ENCODE results near the gene SIX5. TPM values are rescaled to one million over a fixed set of nuclear protein-coding genes. Genes with fewer than 3 reads are reported as not detected.

SIX5 gene
- total and polyA plus RNA-seq, 2 experiments from 2014 or later: 15.6 to 17.0 TPM

DNA sequence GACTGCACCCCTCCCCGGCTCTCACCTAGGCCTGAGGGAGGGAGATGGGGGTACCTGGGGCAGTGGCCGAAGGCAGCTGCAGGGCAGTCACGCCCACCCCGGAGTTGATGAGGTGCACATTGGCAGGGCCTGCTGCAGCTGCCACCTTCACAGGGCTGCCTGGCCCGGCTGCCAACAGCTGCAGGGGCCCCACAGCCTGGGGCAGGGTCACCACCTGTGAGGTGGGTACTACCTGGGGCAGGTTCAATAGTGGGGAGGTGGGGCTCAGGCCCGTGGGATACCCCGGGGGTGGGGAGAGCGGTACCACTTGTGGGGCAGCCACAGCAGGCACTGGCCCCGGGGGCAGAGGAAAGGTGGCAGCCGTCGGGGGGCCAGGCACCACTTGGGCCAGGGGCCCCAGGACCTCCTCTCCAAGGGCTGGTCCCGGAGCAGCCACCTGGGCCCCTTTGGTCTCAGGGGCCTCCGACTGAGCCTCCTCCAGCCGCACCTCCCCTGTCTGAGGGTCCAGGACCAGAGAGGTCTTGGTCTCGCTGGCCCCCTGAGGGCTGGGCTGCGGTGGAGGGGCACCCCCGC is 2.7 kb downstream of the SIX5 start:
- WGBS (ENCODE audit: low lambda C conversion rate, missing lambda C conversion rate): 85% methylated on average over 11 of the region's 17 CpGs
- H3K4me3 ChIP-seq: no peak overlapping the region
- peaks cover 34% of the 10 kb centered on the region for H3K79me2 ChIP-seq
- H3K4me1 ChIP-seq (ENCODE audit: insufficient read depth): peaks cover 37% of the 10 kb centered on the region
- H3K9me3 ChIP-seq (ENCODE audit: low read depth): no peaks in the 10 kb centered on the region
- H3K9me2 ChIP-seq (replicated peaks; ENCODE audit: insufficient read depth): no peaks in the 10 kb centered on the region
- peak overlapping the region; percentile 97 for H3K27ac ChIP-seq
- no peak for DNase-seq (ENCODE audit: low spot score)
- no peak overlapping the region for H2AFZ ChIP-seq
- no peaks in the 10 kb centered on the region for H3K36me3 ChIP-seq (replicated peaks; ENCODE audit: insufficient read depth, low read depth)
- H4K20me1 ChIP-seq (ENCODE audit: insufficient read depth, poor library complexity, severe bottlenecking): no peaks in the 10 kb centered on the region
- H3K27me3 ChIP-seq: no peaks in the 10 kb centered on the region
- peak overlapping the region; percentile 96 for H3K4me2 ChIP-seq
- TF ChIP-seq EZH2 (IDR thresholded peaks at IDR 0.05; ENCODE audit: borderline replicate concordance) (no peak), EZH2phosphoT487 (IDR thresholded peaks at IDR 0.05; ENCODE audit: low read depth, severe bottlenecking, unreplicated experiment) (no peak)
- TF ChIP-seq, protein P1, sequence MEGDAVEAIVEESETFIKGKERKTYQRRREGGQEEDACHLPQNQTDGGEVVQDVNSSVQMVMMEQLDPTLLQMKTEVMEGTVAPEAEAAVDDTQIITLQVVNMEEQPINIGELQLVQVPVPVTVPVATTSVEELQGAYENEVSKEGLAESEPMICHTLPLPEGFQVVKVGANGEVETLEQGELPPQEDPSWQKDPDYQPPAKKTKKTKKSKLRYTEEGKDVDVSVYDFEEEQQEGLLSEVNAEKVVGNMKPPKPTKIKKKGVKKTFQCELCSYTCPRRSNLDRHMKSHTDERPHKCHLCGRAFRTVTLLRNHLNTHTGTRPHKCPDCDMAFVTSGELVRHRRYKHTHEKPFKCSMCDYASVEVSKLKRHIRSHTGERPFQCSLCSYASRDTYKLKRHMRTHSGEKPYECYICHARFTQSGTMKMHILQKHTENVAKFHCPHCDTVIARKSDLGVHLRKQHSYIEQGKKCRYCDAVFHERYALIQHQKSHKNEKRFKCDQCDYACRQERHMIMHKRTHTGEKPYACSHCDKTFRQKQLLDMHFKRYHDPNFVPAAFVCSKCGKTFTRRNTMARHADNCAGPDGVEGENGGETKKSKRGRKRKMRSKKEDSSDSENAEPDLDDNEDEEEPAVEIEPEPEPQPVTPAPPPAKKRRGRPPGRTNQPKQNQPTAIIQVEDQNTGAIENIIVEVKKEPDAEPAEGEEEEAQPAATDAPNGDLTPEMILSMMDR (IDR thresholded peaks at IDR 0.05; ENCODE audit: poor library complexity): no peak

DNA sequence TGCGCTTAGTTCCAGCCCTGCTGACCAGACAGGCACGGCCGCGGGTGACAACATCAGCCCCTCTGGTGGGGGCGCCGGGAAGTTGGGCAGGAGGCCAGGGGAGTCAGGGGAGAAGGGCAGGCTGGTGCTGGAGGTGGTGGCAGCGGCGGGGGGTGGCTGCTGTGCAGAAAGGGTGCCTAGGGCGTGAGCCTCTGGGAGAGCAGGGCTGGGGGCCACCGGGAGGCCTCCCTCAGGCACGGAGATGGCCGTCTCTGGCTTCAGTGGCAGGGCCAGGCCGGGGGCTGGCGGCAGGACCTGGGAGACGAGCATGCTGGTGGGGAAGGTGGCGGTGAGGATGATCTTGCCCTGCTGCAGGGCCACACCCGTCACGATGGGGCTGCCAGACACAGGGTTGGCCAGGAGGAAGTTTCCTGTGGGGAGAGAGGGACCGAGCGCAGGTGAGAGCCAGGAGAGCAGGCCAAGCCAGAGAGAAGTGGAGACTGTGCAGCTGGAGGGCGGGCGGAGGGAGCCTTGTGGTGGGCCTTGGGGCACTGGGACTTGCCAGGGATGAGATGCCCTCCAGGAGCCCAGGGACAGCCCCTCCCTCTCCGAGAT is 3.3 kb downstream of the SIX5 start:
- TF ChIP-seq, protein P1 (IDR thresholded peaks at IDR 0.05; ENCODE audit: poor library complexity): no peak
- no peak for TF ChIP-seq EZH2phosphoT487 (IDR thresholded peaks at IDR 0.05; ENCODE audit: low read depth, severe bottlenecking, unreplicated experiment)
- TF ChIP-seq EZH2 (IDR thresholded peaks at IDR 0.05; ENCODE audit: borderline replicate concordance): no peak
- Histone ChIP-seq H3K27me3 (no peaks in the 10 kb centered on the region), H3K9me2 (replicated peaks; ENCODE audit: insufficient read depth) (no peaks in the 10 kb centered on the region), H3K27ac (peak overlapping the region; percentile 97), H3K9me3 (ENCODE audit: low read depth) (no peaks in the 10 kb centered on the region), H3K36me3 (replicated peaks; ENCODE audit: insufficient read depth, low read depth) (no peaks in the 10 kb centered on the region), H3K4me2 (no peak overlapping the region), H3K4me1 (ENCODE audit: insufficient read depth) (peaks cover 35% of the 10 kb centered on the region), H4K20me1 (ENCODE audit: insufficient read depth, poor library complexity, severe bottlenecking) (no peaks in the 10 kb centered on the region), H3K79me2 (peaks cover 34% of the 10 kb centered on the region), H3K4me3 (no peak overlapping the region), H2AFZ (no peak overlapping the region)
- WGBS (ENCODE audit: low lambda C conversion rate, missing lambda C conversion rate): 85% methylated on average over 17 of the region's 23 CpGs
- DNase-seq (ENCODE audit: low spot score): no peak

GRCh38 chr19:45764945-45765701 is 3.9 kb downstream of the SIX5 start:
- DNase-seq (ENCODE audit: low spot score): no peak
- H3K9me3 ChIP-seq (ENCODE audit: low read depth): no peaks in the 10 kb centered on the region
- H3K79me2 ChIP-seq: peaks cover 34% of the 10 kb centered on the region
- no peaks in the 10 kb centered on the region for H3K36me3 ChIP-seq (replicated peaks; ENCODE audit: insufficient read depth, low read depth)
- H3K4me2 ChIP-seq: peak overlapping the region; percentile 57
- peak overlapping the region; percentile 69 for H3K27ac ChIP-seq
- no peaks in the 10 kb centered on the region for H4K20me1 ChIP-seq (ENCODE audit: insufficient read depth, poor library complexity, severe bottlenecking)
- no peak overlapping the region for H3K4me3 ChIP-seq
- 62% methylated on average over 19 of the region's 21 CpGs for WGBS (ENCODE audit: low lambda C conversion rate, missing lambda C conversion rate)
- H3K27me3 ChIP-seq: no peaks in the 10 kb centered on the region
- H3K9me2 ChIP-seq (replicated peaks; ENCODE audit: insufficient read depth): no peaks in the 10 kb centered on the region
- no peak for TF ChIP-seq EZH2phosphoT487 (IDR thresholded peaks at IDR 0.05; ENCODE audit: low read depth, severe bottlenecking, unreplicated experiment)
- no peak for TF ChIP-seq EZH2 (IDR thresholded peaks at IDR 0.05; ENCODE audit: borderline replicate concordance)
- TF ChIP-seq, protein P1 (IDR thresholded peaks at IDR 0.05; ENCODE audit: poor library complexity): no peak
- H3K4me1 ChIP-seq (ENCODE audit: insufficient read depth): peaks cover 34% of the 10 kb centered on the region
- H2AFZ ChIP-seq: no peak overlapping the region

All from hepatocyte (in vitro differentiated cells).